GM23338 (cell line): Measurements from ENCODE around the gene L3MBTL4. TPM values are rescaled to one million over a fixed set of nuclear protein-coding genes. Genes with fewer than 3 reads are reported as not detected.

Experiments used
- ATAC-seq: fragments of 200-7000 bp; cut with Tn5 transposase; 3 replicates; pipeline ENCODE4 v1.9.1; 2020
- DNase-seq: peaks from one replicate; pipeline ENCODE4 v3.0.0-alpha.2; 2015; ENCODE audit warnings: low spot score
- H2AFZ ChIP-seq: fragments of 200-600 bp; sonication (generic); 2 replicates; pipeline ENCODE4 v1.8.0; 2016; ENCODE audit warnings: antibody characterized with exemption, mild to moderate bottlenecking, moderate library complexity
- H3F3A ChIP-seq: fragments of 200-600 bp; sonication (generic); replicated peaks from 2 replicates; pipeline ENCODE4 v1.8.0; 2017; ENCODE audit warnings: antibody characterized with exemption, mixed run types, low read depth
- H3K27ac ChIP-seq: fragments of 200-600 bp; sonication (generic); 2 replicates; pipeline ENCODE4 v1.6.1; 2016; ENCODE audit warnings: low read depth
- H3K27me3 ChIP-seq: fragments of 200-600 bp; sonication (generic); 2 replicates; pipeline ENCODE4 v1.8.0; 2016; ENCODE audit warnings: mild to moderate bottlenecking, mixed run types, moderate library complexity; ENCODE audit not compliant: insufficient read depth
- H3K36me3 ChIP-seq: fragments of 200-600 bp; sonication (generic); 2 replicates; pipeline ENCODE4 v1.8.0; 2016; ENCODE audit warnings: mild to moderate bottlenecking; ENCODE audit not compliant: insufficient read depth
- H3K4me1 ChIP-seq: fragments of 200-600 bp; sonication (generic); 2 replicates; pipeline ENCODE4 v1.8.0; 2016; ENCODE audit warnings: mild to moderate bottlenecking, moderate library complexity; ENCODE audit not compliant: insufficient read depth
- H3K4me2 ChIP-seq: fragments of 200-600 bp; sonication (generic); 2 replicates; pipeline ENCODE4 v1.7.1; 2017; ENCODE audit warnings: mixed run types
- H3K4me3 ChIP-seq: fragments of 200-600 bp; sonication (generic); 2 replicates; pipeline ENCODE4 v1.6.1; 2016; ENCODE audit warnings: mixed run types
- H3K79me2 ChIP-seq: fragments of 200-600 bp; sonication (generic); replicated peaks from 2 replicates; pipeline ENCODE4 v1.8.0; 2017; ENCODE audit warnings: mild to moderate bottlenecking; ENCODE audit not compliant: insufficient read depth
- H3K9me2 ChIP-seq: fragments of 200-600 bp; sonication (generic); 2 replicates; pipeline ENCODE4 v1.8.0; 2017; ENCODE audit not compliant: insufficient read depth
- H4K20me1 ChIP-seq: fragments of 200-600 bp; sonication (generic); replicated peaks from 2 replicates; pipeline ENCODE4 v1.8.0; 2017; ENCODE audit warnings: mild to moderate bottlenecking; ENCODE audit not compliant: insufficient read depth
- H3K27ac Mint-ChIP-seq: 2 replicates; pipeline ENCODE4 v1.8.0; 2020; ENCODE audit warnings: inconsistent platforms, mild to moderate bottlenecking, moderate library complexity, mixed read lengths
- H3K27me3 Mint-ChIP-seq: 3 replicates; pipeline ENCODE4 v1.8.0; 2022; ENCODE audit warnings: low read depth, mild to moderate bottlenecking, moderate library complexity, mixed read lengths, inconsistent platforms; ENCODE audit not compliant: insufficient read depth, poor library complexity
- H3K36me3 Mint-ChIP-seq: 3 replicates; pipeline ENCODE4 v1.8.0; 2021; ENCODE audit warnings: low read depth, mild to moderate bottlenecking, inconsistent platforms, moderate library complexity, mixed read lengths
- H3K4me1 Mint-ChIP-seq: 3 replicates; pipeline ENCODE4 v1.8.0; 2020; ENCODE audit warnings: mild to moderate bottlenecking, inconsistent platforms, mixed read lengths
- H3K4me3 Mint-ChIP-seq: 3 replicates; pipeline ENCODE4 v1.8.0; 2021; ENCODE audit warnings: moderate library complexity, mild to moderate bottlenecking, inconsistent platforms, mixed read lengths
- H3K9me3 Mint-ChIP-seq: 3 replicates; pipeline ENCODE4 v1.8.0; 2020; ENCODE audit warnings: moderate library complexity, mild to moderate bottlenecking, inconsistent platforms, mixed read lengths
- CREB1 ChIP-seq: fragments of 250-450 bp; sonication (Bioruptor Pico); IDR thresholded peaks from 2 replicates; pipeline ENCODE4 v1.5.0; 2020; ENCODE audit warnings: low read depth, mild to moderate bottlenecking, moderate library complexity
- EZH2 ChIP-seq: fragments of 200-600 bp; sonication (generic); IDR thresholded peaks from one replicate; pipeline ENCODE4 v1.8.0; 2017; ENCODE audit warnings: antibody characterized with exemption, mild to moderate bottlenecking, low read depth; ENCODE audit not compliant: unreplicated experiment
- EZH2phosphoT487 ChIP-seq: fragments of 200-600 bp; sonication (generic); IDR thresholded peaks from one replicate; pipeline ENCODE4 v1.8.1; 2018; ENCODE audit warnings: antibody characterized with exemption; ENCODE audit not compliant: unreplicated experiment
- JUNB ChIP-seq: IDR thresholded peaks from one replicate; pipeline ENCODE4 v1.6.1; 2016; ENCODE audit warnings: antibody characterized with exemption; ENCODE audit not compliant: unreplicated experiment
- NANOG ChIP-seq: IDR thresholded peaks from 2 replicates; pipeline ENCODE4 v1.6.1; 2016; ENCODE audit warnings: antibody characterized with exemption, borderline replicate concordance
- POLR2AphosphoS5 ChIP-seq: IDR thresholded peaks from 2 replicates; pipeline ENCODE4 v1.6.1; 2016; ENCODE audit warnings: antibody characterized with exemption, low read depth
- ZNF114 ChIP-seq: fragments of 250-450 bp; sonication (Bioruptor Pico); IDR thresholded peaks from 2 replicates; pipeline ENCODE4 v1.5.0; 2020; ENCODE audit warnings: mild to moderate bottlenecking, moderate library complexity
- ZNF331 ChIP-seq: fragments of 250-450 bp; sonication (Bioruptor Pico); IDR thresholded peaks from 2 replicates; pipeline ENCODE4 v1.5.0; 2020; ENCODE audit warnings: low read depth, mild to moderate bottlenecking, moderate library complexity
- polyA plus RNA-seq: library from polyadenylated mRNA; unstranded; fragments of >200 nt; fragmentation: Nextera tagmentation; extraction: Ambion mirVana; gene quantifications from 2 replicates; pipeline ENCODE4 v1.2.1, GENCODE V29; 2016
- total RNA-seq: library from RNA; depleted of rRNA; stranded (reverse); fragments of >200 nt; shearing (Covaris generic); gene quantifications from 2 replicates; pipeline ENCODE4 v1.2.3, GENCODE V29; 2014
- TF ChIP-seq, protein P1 (sequence below): fragments of 250-450 bp; sonication (Bioruptor Pico); IDR thresholded peaks from 2 replicates; pipeline ENCODE4 v1.5.0; 2020; ENCODE audit warnings: mild to moderate bottlenecking, moderate library complexity
- TF ChIP-seq, protein P2 (sequence below): IDR thresholded peaks from 2 replicates; pipeline ENCODE4 v1.6.1; 2016; ENCODE audit warnings: antibody characterized with exemption

The L3MBTL4 gene
- total and polyA plus RNA-seq, 2 experiments from 2014 or later = 0.48 to 2.8 TPM

DNA sequence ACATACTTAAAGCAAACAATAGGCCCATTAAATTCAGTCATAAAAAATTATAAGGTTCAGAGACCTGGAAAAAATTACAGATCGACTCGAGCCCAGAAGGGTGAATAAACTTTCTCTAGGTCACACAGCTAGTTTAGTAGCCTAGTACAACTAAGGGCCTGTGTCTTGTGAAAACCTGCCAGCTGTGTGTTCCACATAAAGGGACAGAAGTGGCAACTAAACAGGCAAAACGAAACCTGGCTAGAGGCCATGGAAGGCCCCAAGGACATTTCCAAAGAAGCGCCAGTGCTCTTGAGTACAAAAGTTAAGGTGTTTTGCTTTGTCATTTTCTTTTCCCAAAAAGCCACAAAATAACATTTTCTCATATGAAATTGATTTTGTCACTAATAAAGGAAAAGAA, 164.9 kb downstream of the L3MBTL4 start:
- no peak overlapping the region for H3K4me3 Mint-ChIP-seq

DNA sequence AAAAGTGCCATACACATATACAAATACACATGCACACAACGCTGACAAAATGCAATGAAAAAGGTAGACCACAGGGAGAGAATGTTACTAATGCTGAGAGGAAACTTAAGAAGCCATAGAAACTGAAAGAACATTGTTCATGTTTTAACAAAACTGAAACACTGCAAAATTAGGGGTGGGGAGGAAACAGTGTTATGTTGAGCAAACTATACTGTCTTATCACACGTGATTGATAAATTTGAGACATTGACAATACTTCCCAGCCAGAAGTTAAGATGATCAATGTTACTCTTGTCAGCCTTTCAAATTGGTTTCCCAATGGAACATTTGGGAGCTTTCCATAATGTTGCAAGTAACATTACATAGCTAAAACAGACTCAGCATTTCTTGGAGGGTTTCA, 165.5 kb downstream of the L3MBTL4 start:
- no peak overlapping the region for H2AFZ ChIP-seq
- Mint-ChIP-seq H3K4me1 (peaks cover 2% of the 10 kb centered on the region; the same call in 2 of the 3 replicates), H3K4me3 (no peak overlapping the region), H3K9me3 (no peaks in the 10 kb centered on the region), H3K27me3 (no peaks in the 10 kb centered on the region), H3K36me3 (no peaks in the 10 kb centered on the region), H3K27ac (no peak overlapping the region)
- no peaks in the 10 kb centered on the region for H3F3A ChIP-seq
- H3K79me2 ChIP-seq = no peaks in the 10 kb centered on the region
- no peak overlapping the region for H3K4me2 ChIP-seq
- ATAC-seq (no peak), DNase-seq (no peak)
- H4K20me1 ChIP-seq = no peaks in the 10 kb centered on the region
- no peaks in the 10 kb centered on the region for H3K36me3 ChIP-seq
- H3K9me2 ChIP-seq = no peaks in the 10 kb centered on the region; the same call in 1 of the 2 replicates
- no peak overlapping the region for H3K4me3 ChIP-seq
- H3K27ac ChIP-seq = no peak overlapping the region
- no peaks in the 10 kb centered on the region for H3K4me1 ChIP-seq
- H3K27me3 ChIP-seq = no peaks in the 10 kb centered on the region
- TF ChIP-seq NANOG (no peak), EZH2 (no peak), POLR2AphosphoS5 (no peak), ZNF331 (CRISPR knock-in tag) (no peak), JUNB (no peak), ZNF114 (CRISPR knock-in tag) (no peak), EZH2phosphoT487 (no peak), CREB1 (CRISPR knock-in tag) (no peak)
- TF ChIP-seq, protein P1, sequence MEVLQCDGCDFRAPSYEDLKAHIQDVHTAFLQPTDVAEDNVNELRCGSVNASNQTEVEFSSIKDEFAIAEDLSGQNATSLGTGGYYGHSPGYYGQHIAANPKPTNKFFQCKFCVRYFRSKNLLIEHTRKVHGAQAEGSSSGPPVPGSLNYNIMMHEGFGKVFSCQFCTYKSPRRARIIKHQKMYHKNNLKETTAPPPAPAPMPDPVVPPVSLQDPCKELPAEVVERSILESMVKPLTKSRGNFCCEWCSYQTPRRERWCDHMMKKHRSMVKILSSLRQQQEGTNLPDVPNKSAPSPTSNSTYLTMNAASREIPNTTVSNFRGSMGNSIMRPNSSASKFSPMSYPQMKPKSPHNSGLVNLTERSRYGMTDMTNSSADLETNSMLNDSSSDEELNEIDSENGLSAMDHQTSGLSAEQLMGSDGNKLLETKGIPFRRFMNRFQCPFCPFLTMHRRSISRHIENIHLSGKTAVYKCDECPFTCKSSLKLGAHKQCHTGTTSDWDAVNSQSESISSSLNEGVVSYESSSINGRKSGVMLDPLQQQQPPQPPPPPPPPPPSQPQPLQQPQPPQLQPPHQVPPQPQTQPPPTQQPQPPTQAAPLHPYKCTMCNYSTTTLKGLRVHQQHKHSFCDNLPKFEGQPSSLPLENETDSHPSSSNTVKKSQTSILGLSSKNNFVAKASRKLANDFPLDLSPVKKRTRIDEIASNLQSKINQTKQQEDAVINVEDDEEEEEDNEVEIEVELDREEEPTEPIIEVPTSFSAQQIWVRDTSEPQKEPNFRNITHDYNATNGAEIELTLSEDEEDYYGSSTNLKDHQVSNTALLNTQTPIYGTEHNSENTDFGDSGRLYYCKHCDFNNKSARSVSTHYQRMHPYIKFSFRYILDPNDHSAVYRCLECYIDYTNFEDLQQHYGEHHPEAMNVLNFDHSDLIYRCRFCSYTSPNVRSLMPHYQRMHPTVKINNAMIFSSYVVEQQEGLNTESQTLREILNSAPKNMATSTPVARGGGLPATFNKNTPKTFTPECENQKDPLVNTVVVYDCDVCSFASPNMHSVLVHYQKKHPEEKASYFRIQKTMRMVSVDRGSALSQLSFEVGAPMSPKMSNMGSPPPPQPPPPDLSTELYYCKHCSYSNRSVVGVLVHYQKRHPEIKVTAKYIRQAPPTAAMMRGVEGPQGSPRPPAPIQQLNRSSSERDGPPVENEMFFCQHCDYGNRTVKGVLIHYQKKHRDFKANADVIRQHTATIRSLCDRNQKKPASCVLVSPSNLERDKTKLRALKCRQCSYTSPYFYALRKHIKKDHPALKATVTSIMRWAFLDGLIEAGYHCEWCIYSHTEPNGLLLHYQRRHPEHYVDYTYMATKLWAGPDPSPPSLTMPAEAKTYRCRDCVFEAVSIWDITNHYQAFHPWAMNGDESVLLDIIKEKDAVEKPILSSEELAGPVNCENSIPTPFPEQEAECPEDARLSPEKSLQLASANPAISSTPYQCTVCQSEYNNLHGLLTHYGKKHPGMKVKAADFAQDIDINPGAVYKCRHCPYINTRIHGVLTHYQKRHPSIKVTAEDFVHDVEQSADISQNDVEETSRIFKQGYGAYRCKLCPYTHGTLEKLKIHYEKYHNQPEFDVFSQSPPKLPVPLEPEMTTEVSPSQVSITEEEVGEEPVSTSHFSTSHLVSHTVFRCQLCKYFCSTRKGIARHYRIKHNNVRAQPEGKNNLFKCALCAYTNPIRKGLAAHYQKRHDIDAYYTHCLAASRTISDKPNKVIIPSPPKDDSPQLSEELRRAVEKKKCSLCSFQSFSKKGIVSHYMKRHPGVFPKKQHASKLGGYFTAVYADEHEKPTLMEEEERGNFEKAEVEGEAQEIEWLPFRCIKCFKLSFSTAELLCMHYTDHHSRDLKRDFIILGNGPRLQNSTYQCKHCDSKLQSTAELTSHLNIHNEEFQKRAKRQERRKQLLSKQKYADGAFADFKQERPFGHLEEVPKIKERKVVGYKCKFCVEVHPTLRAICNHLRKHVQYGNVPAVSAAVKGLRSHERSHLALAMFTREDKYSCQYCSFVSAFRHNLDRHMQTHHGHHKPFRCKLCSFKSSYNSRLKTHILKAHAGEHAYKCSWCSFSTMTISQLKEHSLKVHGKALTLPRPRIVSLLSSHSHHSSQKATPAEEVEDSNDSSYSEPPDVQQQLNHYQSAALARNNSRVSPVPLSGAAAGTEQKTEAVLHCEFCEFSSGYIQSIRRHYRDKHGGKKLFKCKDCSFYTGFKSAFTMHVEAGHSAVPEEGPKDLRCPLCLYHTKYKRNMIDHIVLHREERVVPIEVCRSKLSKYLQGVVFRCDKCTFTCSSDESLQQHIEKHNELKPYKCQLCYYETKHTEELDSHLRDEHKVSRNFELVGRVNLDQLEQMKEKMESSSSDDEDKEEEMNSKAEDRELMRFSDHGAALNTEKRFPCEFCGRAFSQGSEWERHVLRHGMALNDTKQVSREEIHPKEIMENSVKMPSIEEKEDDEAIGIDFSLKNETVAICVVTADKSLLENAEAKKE = no peak
- TF ChIP-seq, protein P2, sequence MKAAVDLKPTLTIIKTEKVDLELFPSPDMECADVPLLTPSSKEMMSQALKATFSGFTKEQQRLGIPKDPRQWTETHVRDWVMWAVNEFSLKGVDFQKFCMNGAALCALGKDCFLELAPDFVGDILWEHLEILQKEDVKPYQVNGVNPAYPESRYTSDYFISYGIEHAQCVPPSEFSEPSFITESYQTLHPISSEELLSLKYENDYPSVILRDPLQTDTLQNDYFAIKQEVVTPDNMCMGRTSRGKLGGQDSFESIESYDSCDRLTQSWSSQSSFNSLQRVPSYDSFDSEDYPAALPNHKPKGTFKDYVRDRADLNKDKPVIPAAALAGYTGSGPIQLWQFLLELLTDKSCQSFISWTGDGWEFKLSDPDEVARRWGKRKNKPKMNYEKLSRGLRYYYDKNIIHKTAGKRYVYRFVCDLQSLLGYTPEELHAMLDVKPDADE = no peak

More for the DNA sequence above, 164.9 kb downstream of the L3MBTL4 start:
- DNase-seq (no peak), ATAC-seq (no peak)
- Histone ChIP-seq H3K4me1 (no peaks in the 10 kb centered on the region), H4K20me1 (no peaks in the 10 kb centered on the region), H3K9me2 (no peaks in the 10 kb centered on the region; the same call in 1 of the 2 replicates), H3K4me3 (no peak overlapping the region), H3K36me3 (no peaks in the 10 kb centered on the region), H3K27ac (no peak overlapping the region), H3K4me2 (no peak overlapping the region), H3F3A (no peaks in the 10 kb centered on the region), H3K27me3 (no peaks in the 10 kb centered on the region), H3K79me2 (no peaks in the 10 kb centered on the region), H2AFZ (no peak overlapping the region)
- no peaks in the 10 kb centered on the region for H3K9me3 Mint-ChIP-seq
- H3K36me3 Mint-ChIP-seq = no peaks in the 10 kb centered on the region
- no peak overlapping the region for H3K27ac Mint-ChIP-seq
- no peaks in the 10 kb centered on the region for H3K27me3 Mint-ChIP-seq
- TF ChIP-seq, protein P2 = no peak
- no peak for TF ChIP-seq EZH2phosphoT487
- TF ChIP-seq NANOG = no peak
- TF ChIP-seq ZNF331 (CRISPR knock-in tag) = no peak
- no peak for TF ChIP-seq ZNF114 (CRISPR knock-in tag)
- peaks cover 2% of the 10 kb centered on the region; the same call in 2 of the 3 replicates for H3K4me1 Mint-ChIP-seq
